HG03354 (cell line): ENCODE results near the gene FOXK1.
"Not testable (repeated sequence)": the region's sequence is repeated elsewhere in the genome, so short reads cannot be mapped to it uniquely, and the experiment has no call there.

ENCODE experiments used
- ATAC-seq: cut with Tn5 transposase; IDR thresholded peaks from one replicate; pipeline ENCODE4 v1.9.1; 2021; ENCODE audit warnings: mild to moderate bottlenecking; ENCODE audit not compliant: unreplicated experiment, poor library complexity, severe bottlenecking

The FOXK1 gene

GRCh38 chr7:4681886-4682620 lies at the start of gene FOXK1:
TSS of gene FOXK1 (plus strand) at chr7:4682295. CDS start at chr7:4682309, 14 bp downstream.
- peak; percentile 78 for ATAC-seq

GRCh38 chr7:4633012-4633411 lies 49.1 kb upstream of the FOXK1 start:
- no peak for ATAC-seq

- no peak for ATAC-seq
Measured at GRCh38 chr7:4634166-4634565, 47.9 kb upstream of the FOXK1 start.

GRCh38 chr7:4638781-4639575 lies 43.1 kb upstream of the FOXK1 start:
- no peak for ATAC-seq

- no peak for ATAC-seq
Measured at GRCh38 chr7:4641091-4641666, 40.9 kb upstream of the FOXK1 start.

GRCh38 chr7:4641667-4642467 lies 40.2 kb upstream of the FOXK1 start:
- ATAC-seq = peak; percentile 81

GRCh38 chr7:4642468-4643203 lies 39.5 kb upstream of the FOXK1 start:
- ATAC-seq = no peak

GRCh38 chr7:4643204-4643471 lies 39.0 kb upstream of the FOXK1 start:
- ATAC-seq = not testable (repeated sequence)

- no peak for ATAC-seq
Measured at GRCh38 chr7:4645246-4645645, 36.8 kb upstream of the FOXK1 start.

GRCh38 chr7:4648111-4648510 lies 34.0 kb upstream of the FOXK1 start:
- no peak for ATAC-seq

GRCh38 chr7:4650433-4651047 lies 31.6 kb upstream of the FOXK1 start:
- no peak for ATAC-seq

- no peak for ATAC-seq
Measured at GRCh38 chr7:4653771-4654170, 28.3 kb upstream of the FOXK1 start.

- ATAC-seq = no peak
Measured at GRCh38 chr7:4655311-4655710, 26.8 kb upstream of the FOXK1 start.

GRCh38 chr7:4655896-4656295 lies 26.2 kb upstream of the FOXK1 start:
- no peak for ATAC-seq

- no peak for ATAC-seq
Measured at GRCh38 chr7:4657640-4658417, 24.3 kb upstream of the FOXK1 start.

GRCh38 chr7:4659551-4660286 lies 22.4 kb upstream of the FOXK1 start:
- no peak for ATAC-seq

- no peak for ATAC-seq
Measured at GRCh38 chr7:4661871-4662270, 20.2 kb upstream of the FOXK1 start.
